Heart right ventricle (tissue), 16 donors: Measurements from ENCODE around the gene TUB. TPM values are rescaled to one million over a fixed set of nuclear protein-coding genes. Genes with fewer than 3 reads are reported as not detected.
A peak's percentile ranks its signal among the peaks of the same experiment; 100 is the strongest.

Experiments
- ATAC-seq, 8 donors: fragments of 200-7000 bp; cut with Tn5 transposase; one replicate each; pipeline ENCODE4 v1.9.1; 2020; ENCODE audit warnings: mild to moderate bottlenecking in 8 of 8, moderate library complexity in 8 of 8, moderate number of reproducible peaks in 1 of 8
- DNase-seq, 2 donors: peaks; one replicate each; pipeline ENCODE4 v3.0.0-alpha.2; 2020
- H3K27ac ChIP-seq, 10 donors: fragments of 200-600 bp; sonication (generic) in 2 of 10; one replicate each; pipeline versions ENCODE4 v1.5.0 to v1.8.0; 2020 to 2022; ENCODE audit warnings: mild to moderate bottlenecking in 3 of 10
- H3K27me3 ChIP-seq, 7 donors: fragments of 200-600 bp; one replicate each; pipeline ENCODE4 v1.8.0; 2021 to 2022; ENCODE audit warnings: mild to moderate bottlenecking in 2 of 7
- H3K36me3 ChIP-seq, 9 donors: fragments of 200-600 bp; sonication (generic) in 1 of 9; one replicate each; pipeline versions ENCODE4 v1.5.0 to v1.8.0; 2020 to 2022; ENCODE audit warnings: mild to moderate bottlenecking in 2 of 9
- H3K4me1 ChIP-seq, 9 donors: fragments of 200-600 bp; sonication (generic) in 1 of 9; one replicate each; pipeline versions ENCODE4 v1.5.0 to v1.8.0; 2020 to 2022; ENCODE audit warnings: mild to moderate bottlenecking in 4 of 9
- H3K4me3 ChIP-seq, 10 donors: fragments of 200-600 bp; sonication (generic) in 2 of 10; one replicate each; pipeline versions ENCODE4 v1.5.0 to v1.8.0; 2020 to 2022; ENCODE audit warnings: mild to moderate bottlenecking in 7 of 10, moderate library complexity in 2 of 10
- H3K9me3 ChIP-seq, 11 donors: fragments of 200-600 bp in 10 of 11; sonication (generic) in 2 of 11; one replicate each; pipeline versions ENCODE4 v1.5.0 to v1.8.0; 2013 to 2022; ENCODE audit warnings: mild to moderate bottlenecking in 2 of 11, control low read depth in 1 of 11, moderate library complexity in 1 of 11
- WGBS, 2 donors: extraction: QIAGEN DNeasy Blood & Tissue Kit; methylation state at CpG; one replicate each; pipeline ENCODE4 v1.1.7; 2013; ENCODE audit warnings: inconsistent platforms in 1 of 2; 5-methylcytosine and 5-hydroxymethylcytosine counted together
- intact Hi-C, 10 donors: fragments of 100-400 bp; cut with DNase I; formaldehyde crosslinking; loops; one replicate each; pipeline versions ENCODE4 v1.11.1 to v1.14.2; 2022
- polyA plus RNA-seq, 2 donors: library from polyadenylated mRNA; stranded (reverse); fragments of 200-250 nt; gene quantifications; one replicate each; pipeline ENCODE4 v1.2.3, GENCODE V29; 2013
- total RNA-seq, 10 donors: library from RNA; stranded (reverse); fragmentation: NEBNext Ultra II Directional in 3 of 10; extraction: Animal tissue kit (Norgen Biotek cat#: 25700) in 3 of 10; gene quantifications; one replicate each; pipeline versions ENCODE4 v1.2.1 to v1.2.4, GENCODE V29; 2021 to 2023
- TF ChIP-seq, protein P1 (sequence below), 9 donors: fragments of 200-600 bp; sonication (generic) in 2 of 9; IDR thresholded peaks; one replicate each; pipeline versions ENCODE4 v1.5.0 to v1.8.0; 2021 to 2022; ENCODE audit warnings: antibody characterized with exemption in 9 of 9, mild to moderate bottlenecking in 5 of 9, moderate library complexity in 1 of 9
- donor health status: Arrhythmogenic right ventricular cardiomyopathy.
- donor health status: ischemic (EF 13 %, LVEDD 7.1; RV severe dilation, severe dysfunction).
- donor health status: healthy with polysubstance abuse.
- donor health status: DM: no; HTN: yes; CAD: no.
- donor health status: DM: no; HTN: no; CAD: no.
- donor health status: ischemic (EF 25% LVEDD 6.9; RV normal size, moderate dysfunction).
- donor health status: ischemic (EF 25% LVEDD 5.7; RV mildly dilated, moderate dysfunction).
- donor health status: healthy.
- donor health status: DM: yes; HTN: yes; CAD: no.
- donor health status: Ischemic cardiomyopathy.
- donor health status: ischemic (EF 35%, LVEDD 5.7; RV mildly dilated, moderate dysfunction).
- donor health status: nonischemic (EF 11% LVEDD 7.7; RV severe dilation, severe dysfunction).
- donor health status: DM: yes; HTN: yes; CAD: no.
- donor health status: PGD.
- donor health status: ischemic (EF 29% LVEDD 5.4; RV normal size, mild dysfunction).
- donor health status: nonischemic (EF 23%, LVEDD 6.1; RV moderate dilation, normal function).

TUB gene
- total and polyA plus RNA-seq, 12 donors = 2.4 to 28.2 (median 18.9) TPM

GRCh38 chr11:8032576-8033304 lies 48.3 kb upstream of the TUB start:
- intact Hi-C loops = loop anchor here in 9 of 10 donors (1.0 to 10.0 kb wide), 12 partner anchors 35 to 67 kb away; no protein-coding TSS in a partner anchor
- TF ChIP-seq, protein P1, sequence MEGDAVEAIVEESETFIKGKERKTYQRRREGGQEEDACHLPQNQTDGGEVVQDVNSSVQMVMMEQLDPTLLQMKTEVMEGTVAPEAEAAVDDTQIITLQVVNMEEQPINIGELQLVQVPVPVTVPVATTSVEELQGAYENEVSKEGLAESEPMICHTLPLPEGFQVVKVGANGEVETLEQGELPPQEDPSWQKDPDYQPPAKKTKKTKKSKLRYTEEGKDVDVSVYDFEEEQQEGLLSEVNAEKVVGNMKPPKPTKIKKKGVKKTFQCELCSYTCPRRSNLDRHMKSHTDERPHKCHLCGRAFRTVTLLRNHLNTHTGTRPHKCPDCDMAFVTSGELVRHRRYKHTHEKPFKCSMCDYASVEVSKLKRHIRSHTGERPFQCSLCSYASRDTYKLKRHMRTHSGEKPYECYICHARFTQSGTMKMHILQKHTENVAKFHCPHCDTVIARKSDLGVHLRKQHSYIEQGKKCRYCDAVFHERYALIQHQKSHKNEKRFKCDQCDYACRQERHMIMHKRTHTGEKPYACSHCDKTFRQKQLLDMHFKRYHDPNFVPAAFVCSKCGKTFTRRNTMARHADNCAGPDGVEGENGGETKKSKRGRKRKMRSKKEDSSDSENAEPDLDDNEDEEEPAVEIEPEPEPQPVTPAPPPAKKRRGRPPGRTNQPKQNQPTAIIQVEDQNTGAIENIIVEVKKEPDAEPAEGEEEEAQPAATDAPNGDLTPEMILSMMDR (IDR thresholded peaks at IDR 0.05) = no peak
- ATAC-seq (peak in 4 of 8 donors; percentile 2 to 8 (median 4)), DNase-seq (no peak)
- Histone ChIP-seq H3K4me3 (peak overlapping the region in 2 of 10 donors; percentile 15 to 25), H3K4me1 (peaks cover 7 to 47% (median 24%) of the 10 kb centered on the region in 9 donors), H3K9me3 (no peaks in the 10 kb centered on the region), H3K27ac (no peak overlapping the region), H3K36me3 (no peaks in the 10 kb centered on the region), H3K27me3 (peaks cover 0 to 11% (median 0%) of the 10 kb centered on the region in 7 donors)
- WGBS, 2 donors = 34 to 37% methylated on average over 20 of the region's 20 CpGs

GRCh38 chr11:8033305-8034105 lies 47.5 kb upstream of the TUB start:
- intact Hi-C loops = loop anchor here in 9 of 10 donors (1.0 to 10.0 kb wide), 12 partner anchors 34 to 66 kb away; no protein-coding TSS in a partner anchor
- WGBS, 2 donors = 48 to 51% methylated on average over 19 of the region's 19 CpGs
- ATAC-seq (peak; percentile 58 to 89 (median 74)), DNase-seq (peak; percentile 78 to 87)
- Histone ChIP-seq H3K9me3 (no peaks in the 10 kb centered on the region), H3K27ac (peak overlapping the region in 1 of 10 donors; percentile 35), H3K4me1 (peaks cover 7 to 47% (median 24%) of the 10 kb centered on the region in 9 donors), H3K4me3 (peak overlapping the region in 2 of 10 donors; percentile 15 to 25), H3K27me3 (peaks cover 0 to 11% (median 0%) of the 10 kb centered on the region in 7 donors), H3K36me3 (no peaks in the 10 kb centered on the region)
- TF ChIP-seq, protein P1 (IDR thresholded peaks at IDR 0.05) = peak; percentile 84 to 95 (median 93)

DNA sequence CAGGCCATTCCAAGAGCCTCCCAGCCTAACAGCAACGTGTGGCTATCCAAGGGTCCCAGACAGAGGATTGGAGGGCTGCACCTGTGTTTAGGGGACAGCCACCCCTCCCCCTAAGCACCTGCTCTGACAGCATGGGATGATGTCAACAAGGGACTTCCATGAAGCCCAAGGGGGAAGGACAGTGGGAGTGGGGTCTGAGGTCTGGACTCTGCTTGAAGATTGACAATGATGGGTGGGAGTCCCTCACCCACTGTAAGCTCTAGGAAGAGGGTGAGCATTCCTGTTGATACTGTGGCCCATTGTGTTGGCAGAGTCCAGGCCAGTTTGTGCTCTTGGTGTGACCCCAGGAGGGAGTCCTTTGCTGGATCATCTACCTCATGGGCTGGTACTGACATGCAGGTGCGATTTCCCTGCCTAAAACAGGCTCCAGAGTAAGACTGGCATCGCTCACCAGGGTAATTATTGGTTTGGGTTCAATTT lies 46.9 kb upstream of the TUB start:
- no peaks in the 10 kb centered on the region for H3K36me3 ChIP-seq
- intact Hi-C loops = loop anchor here in 6 of 10 donors (5.0 to 10.0 kb wide), 6 partner anchors 33 to 63 kb away; no protein-coding TSS in a partner anchor
- H3K4me3 ChIP-seq = no peak overlapping the region
- H3K27ac ChIP-seq = peak overlapping the region in 1 of 10 donors; percentile 35
- TF ChIP-seq, protein P1 (IDR thresholded peaks at IDR 0.05) = no peak
- ATAC-seq (peak in 1 of 8 donors; percentile 12), DNase-seq (no peak)
- H3K4me1 ChIP-seq = peaks cover 7 to 47% (median 24%) of the 10 kb centered on the region in 9 donors
- peaks cover 0 to 11% (median 0%) of the 10 kb centered on the region in 7 donors for H3K27me3 ChIP-seq
- no peaks in the 10 kb centered on the region for H3K9me3 ChIP-seq
- 96 to 97% methylated on average over 3 of the region's 3 CpGs for WGBS, 2 donors
